ENCODE data around the gene RAPGEF2.

Gene RAPGEF2

GRCh38 chr4:159185591-159186023 lies 82.7 kb downstream of the RAPGEF2 start:
- peaks cover 5 to 36% (median 24%) of the 10 kb centered on the region in 11 experiments; a peak in 19 of 22 replicates for H3K36me3 ChIP-seq
- H4K20me1 ChIP-seq, result peaks cover 0 to 11% (median 0%) of the 10 kb centered on the region in 11 experiments; a peak in 6 of 22 replicates
- peak overlapping the region in 2 of 11 experiments; percentile 11 to 49; a peak in 1 of 22 replicates for H3K4me2 ChIP-seq
- no peak overlapping the region for H3K4me3 ChIP-seq
- TF ChIP-seq Cebpa-rat (IDR thresholded peaks at IDR 0.05), result no peak
- H3K27ac ChIP-seq, result no peak overlapping the region
- no peak overlapping the region for H3K9ac ChIP-seq
- no peaks in the 10 kb centered on the region for H3K27me3 ChIP-seq
- H3K4me1 ChIP-seq, result peaks cover 0 to 26% (median 0%) of the 10 kb centered on the region in 10 experiments; a peak in 6 of 20 replicates
- H3K9me3 ChIP-seq (replicated peaks in 1 of 11), result peaks cover 0 to 29% (median 23%) of the 10 kb centered on the region in 11 experiments; a peak in 18 of 22 replicates

- Histone ChIP-seq H3K27ac (no peak overlapping the region), H3K4me2 (no peak overlapping the region), H3K4me1 (peaks cover 0 to 21% (median 0%) of the 10 kb centered on the region in 10 experiments; a peak in 5 of 20 replicates), H3K9ac (no peak overlapping the region), H3K36me3 (peaks cover 5 to 42% (median 24%) of the 10 kb centered on the region in 11 experiments; a peak in 20 of 22 replicates), H4K20me1 (peaks cover 0 to 7% (median 0%) of the 10 kb centered on the region in 11 experiments; a peak in 3 of 22 replicates), H3K27me3 (no peaks in the 10 kb centered on the region), H3K9me3 (replicated peaks in 1 of 11) (peaks cover 0 to 15% (median 10%) of the 10 kb centered on the region in 11 experiments; a peak in 17 of 22 replicates), H3K4me3 (no peak overlapping the region)
- no peak for TF ChIP-seq Cebpa-rat (IDR thresholded peaks at IDR 0.05)
Measured at GRCh38 chr4:159188646-159189045, 85.8 kb downstream of the RAPGEF2 start.

- Histone ChIP-seq H4K20me1 (peaks cover 0 to under 1% (median 0%) of the 10 kb centered on the region in 11 experiments; a peak in 2 of 22 replicates), H3K9ac (no peak overlapping the region), H3K9me3 (replicated peaks in 1 of 11) (peaks cover 0 to 12% (median 7%) of the 10 kb centered on the region in 11 experiments; a peak in 14 of 22 replicates), H3K27ac (no peak overlapping the region), H3K4me1 (peaks cover 0 to 14% (median 0%) of the 10 kb centered on the region in 10 experiments; a peak in 5 of 20 replicates), H3K4me2 (no peak overlapping the region), H3K36me3 (peaks cover 17 to 58% (median 33%) of the 10 kb centered on the region in 11 experiments; a peak in 21 of 22 replicates), H3K27me3 (no peaks in the 10 kb centered on the region), H3K4me3 (no peak overlapping the region)
- TF ChIP-seq Cebpa-rat (IDR thresholded peaks at IDR 0.05), result no peak
Measured at GRCh38 chr4:159190651-159191050, 87.8 kb downstream of the RAPGEF2 start.

GRCh38 chr4:159191989-159192388 lies 89.1 kb downstream of the RAPGEF2 start:
- no peak for TF ChIP-seq Cebpa-rat (IDR thresholded peaks at IDR 0.05)
- Histone ChIP-seq H3K4me2 (no peak overlapping the region), H3K27me3 (no peaks in the 10 kb centered on the region), H3K9me3 (replicated peaks in 1 of 11) (peaks cover 0 to 12% (median 7%) of the 10 kb centered on the region in 11 experiments; a peak in 14 of 22 replicates), H3K36me3 (peaks cover 17 to 54% (median 33%) of the 10 kb centered on the region in 11 experiments; a peak in 21 of 22 replicates), H3K4me3 (no peak overlapping the region), H3K4me1 (peaks cover 0 to 12% (median 0%) of the 10 kb centered on the region in 10 experiments; a peak in 5 of 20 replicates), H3K9ac (no peak overlapping the region), H3K27ac (no peak overlapping the region), H4K20me1 (peaks cover 0 to 7% (median 0%) of the 10 kb centered on the region in 11 experiments; a peak in 1 of 22 replicates)

GRCh38 chr4:159193046-159193620 lies 90.3 kb downstream of the RAPGEF2 start:
- Histone ChIP-seq H3K36me3 (peaks cover 16 to 48% (median 29%) of the 10 kb centered on the region in 11 experiments; a peak in 21 of 22 replicates), H3K9ac (no peak overlapping the region), H3K4me1 (peaks cover 0 to 19% (median 0%) of the 10 kb centered on the region in 10 experiments; a peak in 6 of 20 replicates), H4K20me1 (peaks cover 0 to 9% (median 0%) of the 10 kb centered on the region in 11 experiments; a peak in 1 of 22 replicates), H3K4me2 (no peak overlapping the region), H3K9me3 (replicated peaks in 1 of 11) (peaks cover 0 to 12% (median 6%) of the 10 kb centered on the region in 11 experiments; a peak in 14 of 22 replicates), H3K27me3 (no peaks in the 10 kb centered on the region), H3K27ac (no peak overlapping the region), H3K4me3 (no peak overlapping the region)
- no peak for TF ChIP-seq Cebpa-rat (IDR thresholded peaks at IDR 0.05)

- Histone ChIP-seq H4K20me1 (peaks cover 0 to 9% (median 0%) of the 10 kb centered on the region in 11 experiments; a peak in 2 of 22 replicates), H3K4me2 (no peak overlapping the region), H3K4me1 (peaks cover 0 to 19% (median 0%) of the 10 kb centered on the region in 10 experiments; a peak in 6 of 20 replicates), H3K4me3 (no peak overlapping the region), H3K27ac (no peak overlapping the region), H3K27me3 (no peaks in the 10 kb centered on the region), H3K36me3 (peaks cover 7 to 26% (median 15%) of the 10 kb centered on the region in 11 experiments; a peak in 15 of 22 replicates), H3K9ac (no peak overlapping the region), H3K9me3 (replicated peaks in 1 of 11) (no peaks in the 10 kb centered on the region)
- TF ChIP-seq Cebpa-rat (IDR thresholded peaks at IDR 0.05), result no peak
Measured at GRCh38 chr4:159195361-159195769, 92.5 kb downstream of the RAPGEF2 start.

- H3K9ac ChIP-seq, result no peak overlapping the region
- no peak overlapping the region for H3K4me3 ChIP-seq
- H3K4me2 ChIP-seq, result peak overlapping the region in 1 of 11 experiments; percentile 30; a peak in 1 of 22 replicates
- H3K4me1 ChIP-seq, result peaks cover 0 to 20% (median 0%) of the 10 kb centered on the region in 10 experiments; a peak in 5 of 20 replicates
- no peaks in the 10 kb centered on the region for H3K9me3 ChIP-seq (replicated peaks in 1 of 11)
- peaks cover 7 to 23% (median 12%) of the 10 kb centered on the region in 11 experiments; a peak in 15 of 22 replicates for H3K36me3 ChIP-seq
- peaks cover 0 to 11% (median 0%) of the 10 kb centered on the region in 11 experiments; a peak in 6 of 22 replicates for H4K20me1 ChIP-seq
- no peak for TF ChIP-seq Cebpa-rat (IDR thresholded peaks at IDR 0.05)
- H3K27me3 ChIP-seq, result no peaks in the 10 kb centered on the region
- H3K27ac ChIP-seq, result no peak overlapping the region
Measured at GRCh38 chr4:159197260-159197884, 94.5 kb downstream of the RAPGEF2 start.

- H4K20me1 ChIP-seq, result peaks cover 0 to 14% (median 0%) of the 10 kb centered on the region in 11 experiments; a peak in 6 of 22 replicates
- H3K9me3 ChIP-seq (replicated peaks in 1 of 11), result no peaks in the 10 kb centered on the region
- H3K27me3 ChIP-seq, result no peaks in the 10 kb centered on the region
- H3K4me3 ChIP-seq, result no peak overlapping the region
- TF ChIP-seq Cebpa-rat (IDR thresholded peaks at IDR 0.05), result no peak
- H3K9ac ChIP-seq, result no peak overlapping the region
- H3K4me2 ChIP-seq, result peak overlapping the region in 1 of 11 experiments; percentile 30; a peak in 1 of 22 replicates
- peaks cover 0 to 25% (median 0%) of the 10 kb centered on the region in 10 experiments; a peak in 5 of 20 replicates for H3K4me1 ChIP-seq
- no peak overlapping the region for H3K27ac ChIP-seq
- H3K36me3 ChIP-seq, result peaks cover 7 to 23% (median 12%) of the 10 kb centered on the region in 11 experiments; a peak in 15 of 22 replicates
Measured at GRCh38 chr4:159197885-159198269, 95.0 kb downstream of the RAPGEF2 start.
